ENCODE results near the gene EIF2B1.
"Not testable (repeated sequence)": the region's sequence is repeated elsewhere in the genome, so short reads cannot be mapped to it uniquely, and the experiment has no call there.

Gene EIF2B1

GRCh38 chr12:123617144-123617543 lies 16.3 kb downstream of the EIF2B1 start:
- DNase-seq: no peak

- no peak for DNase-seq
Observed at GRCh38 chr12:123614531-123614930, 19.0 kb downstream of the EIF2B1 start.

DNA sequence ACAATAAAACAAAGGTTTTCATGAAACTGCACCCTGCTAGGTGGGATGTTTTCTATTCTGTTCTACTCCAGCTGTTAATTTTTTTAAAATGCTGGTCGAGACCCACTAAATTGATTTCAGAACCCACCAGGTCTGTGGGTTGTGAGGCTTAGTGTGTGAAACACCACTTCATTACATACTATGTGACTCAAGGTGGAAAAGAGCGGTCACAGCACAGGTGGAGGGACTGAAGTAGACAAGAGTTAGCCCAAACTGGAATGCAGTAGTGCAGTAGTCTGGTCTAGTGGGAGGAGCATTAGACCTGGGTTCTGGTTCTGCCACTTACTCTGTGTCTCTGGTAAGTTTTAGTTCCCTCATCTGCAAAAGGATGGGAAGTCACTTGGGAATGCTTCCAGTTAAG lies 19.4 kb downstream of the EIF2B1 start:
- DNase-seq: no peak

- DNase-seq: no peak
Observed at GRCh38 chr12:123608182-123608581, 25.3 kb downstream of the EIF2B1 start.

DNA sequence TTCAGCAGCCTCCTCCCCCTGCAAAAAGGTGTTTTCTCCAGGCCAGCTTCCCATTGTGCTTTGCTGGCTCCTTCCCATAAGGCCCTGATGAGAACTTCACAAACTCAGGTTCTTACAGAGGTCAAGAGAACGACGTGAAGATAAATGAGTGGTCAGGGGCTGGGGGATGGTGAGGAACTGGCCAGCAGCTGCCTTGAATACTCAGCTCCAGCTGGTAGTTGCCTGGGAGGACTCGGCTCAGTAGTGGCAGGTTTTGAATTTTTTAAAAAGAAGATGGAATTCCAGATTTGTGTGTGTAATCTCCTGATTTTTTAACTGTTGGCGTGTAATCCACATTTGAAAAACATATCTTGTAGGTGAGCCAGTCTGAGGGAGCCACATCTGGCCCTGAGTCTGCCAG lies 25.7 kb downstream of the EIF2B1 start:
- DNase-seq: no peak

GRCh38 chr12:123603495-123603894 lies 30.0 kb downstream of the EIF2B1 start:
- DNase-seq: not testable (repeated sequence)

- no peak for DNase-seq
Observed at GRCh38 chr12:123602651-123603195, 30.8 kb downstream of the EIF2B1 start.

DNA sequence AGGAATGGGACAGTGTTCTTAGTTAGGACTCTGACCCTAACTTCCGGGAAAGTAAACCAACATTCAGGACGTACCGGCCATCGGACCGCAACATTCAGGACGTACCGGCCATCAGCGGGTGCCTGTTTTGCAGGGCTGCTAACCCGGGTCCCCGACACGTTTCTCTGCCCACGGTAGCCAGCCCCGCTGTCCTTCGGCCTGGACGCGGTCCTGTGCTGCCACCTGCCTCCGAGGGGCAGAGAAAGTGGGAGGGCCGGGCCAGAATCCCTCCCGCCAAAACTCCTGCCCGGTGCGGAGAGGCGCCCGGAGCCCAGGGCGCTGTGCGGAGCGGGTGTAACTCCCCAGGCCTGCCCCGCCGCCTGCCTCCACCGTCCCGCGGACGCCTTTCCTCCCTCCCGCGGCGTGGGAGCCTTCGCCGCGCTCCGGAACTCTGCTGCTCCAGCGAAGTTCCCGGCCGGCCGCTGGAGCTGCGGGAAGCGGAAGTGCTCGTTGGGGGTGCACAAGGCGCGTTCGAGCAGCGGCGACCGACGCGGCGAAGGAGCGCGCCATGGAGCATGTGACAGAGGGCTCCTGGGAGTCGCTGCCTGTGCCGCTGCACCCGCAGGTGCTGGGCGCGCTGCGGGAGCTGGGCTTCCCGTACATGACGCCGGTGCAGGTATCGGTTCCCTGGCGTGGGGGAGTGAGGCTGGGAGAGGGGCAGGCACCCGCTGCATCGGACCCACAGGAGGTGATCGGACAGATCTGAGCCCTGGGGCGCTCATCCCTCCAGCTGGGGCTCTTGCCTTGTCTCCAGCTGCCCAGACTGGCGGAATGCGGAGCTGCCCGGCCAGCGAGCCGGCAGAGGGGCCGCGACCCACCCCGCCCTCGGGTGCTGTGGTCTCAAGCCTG lies 31.6 kb downstream of the EIF2B1 start, which contains the start of gene DDX55:
Gene DDX55 (plus strand): TSS at position 498 of the 888 bp plus-strand sequence. CDS start 50 bp downstream, at position 548.
- DNase-seq: peak; percentile 14

GRCh38 chr12:123599721-123600120 lies 33.8 kb downstream of the EIF2B1 start:
- DNase-seq: no peak

DNA sequence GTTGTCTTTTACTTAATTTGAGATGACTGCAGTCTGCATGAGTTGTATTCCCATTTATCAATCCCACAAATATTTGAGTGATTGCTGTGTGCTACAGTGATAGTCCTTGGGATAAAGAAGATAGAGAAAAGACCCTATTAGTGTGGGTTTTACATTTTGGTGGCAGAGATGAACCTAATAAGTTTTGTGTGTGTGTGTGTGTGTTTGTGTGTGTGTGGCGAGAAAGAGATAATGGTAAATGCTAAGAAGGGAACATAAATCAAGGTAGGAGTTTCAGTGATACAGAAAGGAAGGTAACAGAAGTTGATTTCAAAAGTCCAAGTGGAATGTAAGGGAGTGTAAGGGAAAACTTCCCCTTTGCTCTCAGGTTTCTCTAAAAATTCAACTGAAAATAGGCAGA lies 34.2 kb downstream of the EIF2B1 start:
- DNase-seq: no peak

DNA sequence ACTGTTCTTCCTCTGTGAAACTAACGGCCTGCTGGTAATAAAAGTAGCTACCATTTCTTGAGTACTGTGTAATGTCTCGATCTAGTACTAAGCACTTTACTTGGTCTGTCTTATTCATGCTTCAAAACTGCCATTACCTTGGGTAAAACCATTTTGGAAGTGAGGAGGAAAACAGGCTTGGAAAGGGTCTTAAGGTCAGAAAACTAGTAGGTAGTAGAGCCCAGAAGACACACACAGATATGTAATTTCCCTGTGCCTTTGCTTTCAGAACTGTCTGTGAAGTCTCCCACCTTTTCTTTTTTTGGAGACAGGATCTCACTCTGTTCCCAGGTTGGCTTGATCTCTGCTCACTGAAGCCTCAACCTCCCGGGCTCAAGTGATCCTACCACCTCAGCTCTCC lies 35.0 kb downstream of the EIF2B1 start:
- no peak for DNase-seq

GRCh38 chr12:123597100-123597499 lies 36.4 kb downstream of the EIF2B1 start:
- no peak for DNase-seq

DNA sequence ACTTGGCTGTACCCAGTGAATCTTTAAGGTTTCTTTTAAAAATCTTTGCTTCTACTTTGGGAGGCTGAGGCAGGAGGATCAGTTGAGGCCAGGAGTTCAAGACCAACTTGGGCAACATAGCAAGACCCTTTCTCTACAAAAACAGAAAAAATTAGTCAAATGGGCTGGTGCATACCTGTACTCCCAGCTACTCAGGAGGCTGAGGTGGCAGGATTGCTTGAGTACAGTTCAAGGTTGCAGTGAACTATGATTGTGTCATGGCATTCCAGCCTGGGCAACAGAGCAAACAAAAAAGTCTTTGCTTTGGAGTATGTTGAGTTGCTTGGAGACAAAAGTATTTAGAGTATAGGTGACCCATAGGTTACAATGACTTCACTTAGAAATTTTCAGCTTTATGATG lies 37.8 kb downstream of the EIF2B1 start:
- no peak for DNase-seq

DNA sequence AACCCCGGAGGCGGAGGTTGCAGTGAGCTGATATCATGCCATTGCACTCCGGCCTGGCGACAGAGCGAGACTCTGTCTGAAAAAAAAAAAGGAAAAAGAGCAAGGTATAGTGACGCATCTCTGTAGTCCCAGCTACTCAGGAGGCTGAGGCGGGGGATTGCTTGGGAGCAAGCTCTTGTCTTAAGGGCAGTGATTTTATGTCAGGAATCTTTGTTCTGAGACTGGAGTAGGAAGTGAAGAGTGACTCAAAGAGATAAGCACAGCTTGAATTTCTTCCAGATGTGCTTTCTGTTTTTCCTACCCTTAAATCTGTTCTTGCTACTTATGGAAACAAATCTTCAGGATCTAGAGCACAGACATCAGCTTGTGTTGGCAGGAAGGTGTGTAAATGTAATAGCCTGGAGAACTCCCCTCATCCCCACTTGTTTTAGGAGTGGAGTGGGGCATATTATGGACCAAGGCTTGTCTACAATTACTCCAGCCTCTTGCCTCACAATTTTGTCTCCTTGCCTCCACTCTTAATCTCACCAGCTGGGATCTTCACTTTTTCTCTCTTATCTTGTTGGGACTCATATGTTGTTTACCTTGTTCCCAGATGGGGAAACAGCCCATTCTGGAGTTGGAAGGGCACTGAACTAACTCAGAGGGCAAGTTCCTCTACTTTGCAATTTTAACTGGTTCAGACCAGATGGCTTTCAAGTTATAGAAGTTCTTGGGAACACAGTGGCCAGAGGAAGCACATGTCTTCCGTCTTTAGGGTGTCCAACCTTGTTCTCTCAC lies 41.6 kb downstream of the EIF2B1 start:
- no peak for DNase-seq

GRCh38 chr12:123580772-123581171 lies 52.7 kb downstream of the EIF2B1 start:
- no peak for DNase-seq

DNA sequence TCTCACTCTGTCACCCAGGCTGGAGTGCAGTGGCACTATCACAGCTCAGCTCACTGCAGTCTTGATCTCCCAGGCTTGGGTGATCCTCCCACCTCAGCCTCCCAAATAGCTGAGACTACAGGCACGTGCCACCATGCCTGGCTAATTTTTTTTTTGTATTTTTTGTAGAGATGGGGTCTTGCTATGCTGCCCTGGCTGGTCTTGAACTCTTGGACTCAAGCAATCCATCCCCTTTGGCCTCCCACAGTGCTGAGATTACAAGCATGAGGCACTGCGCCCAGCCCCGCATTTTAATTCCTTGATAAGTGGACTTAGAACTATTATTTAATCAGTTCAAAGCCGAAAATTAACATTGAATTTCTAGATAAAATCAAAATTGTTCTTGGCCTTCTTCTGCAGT lies 54.7 kb downstream of the EIF2B1 start:
- not testable (repeated sequence) for DNase-seq

DNA sequence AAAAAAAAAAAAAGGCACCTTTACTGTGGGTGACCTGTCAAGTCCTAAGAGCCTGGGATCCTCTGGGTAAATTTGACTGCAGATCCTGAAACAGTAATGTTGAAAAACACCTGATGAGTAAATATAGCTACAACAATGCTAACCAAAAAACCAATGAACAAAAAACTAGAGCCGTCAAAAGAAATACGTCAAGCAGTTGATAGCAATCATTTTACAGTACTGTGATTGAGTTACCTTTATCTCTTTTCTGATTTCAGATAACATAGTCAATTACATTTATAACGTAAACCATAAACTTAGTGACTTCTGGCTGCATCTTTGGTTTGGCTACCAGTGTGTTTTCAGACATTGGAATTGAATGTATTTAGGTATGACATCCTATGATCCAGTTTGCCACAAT lies 55.2 kb downstream of the EIF2B1 start:
- DNase-seq: no peak

- no peak for DNase-seq
Observed at GRCh38 chr12:123576611-123577010, 56.9 kb downstream of the EIF2B1 start.

GRCh38 chr12:123573870-123574269 lies 59.6 kb downstream of the EIF2B1 start:
- DNase-seq: no peak

DNA sequence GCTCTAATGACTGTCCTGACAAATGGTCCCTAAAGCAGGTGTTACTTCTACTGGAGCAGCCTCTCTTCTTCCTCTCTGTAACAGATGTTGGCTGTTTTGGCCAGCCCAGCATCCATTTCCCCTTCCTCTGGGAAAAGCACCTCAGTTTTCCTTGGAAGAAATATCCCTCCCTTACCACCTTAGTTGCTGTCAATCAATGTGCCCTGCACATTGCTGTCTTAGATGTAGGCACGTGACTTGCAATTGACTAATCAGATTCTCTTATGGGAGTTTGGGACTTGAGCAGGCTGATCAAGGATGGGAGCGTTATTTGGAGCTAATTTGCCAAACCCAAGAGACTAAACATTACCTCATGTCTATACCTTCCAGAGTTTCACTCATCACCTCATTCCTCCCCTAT lies 61.1 kb downstream of the EIF2B1 start:
- no peak for DNase-seq

DNA sequence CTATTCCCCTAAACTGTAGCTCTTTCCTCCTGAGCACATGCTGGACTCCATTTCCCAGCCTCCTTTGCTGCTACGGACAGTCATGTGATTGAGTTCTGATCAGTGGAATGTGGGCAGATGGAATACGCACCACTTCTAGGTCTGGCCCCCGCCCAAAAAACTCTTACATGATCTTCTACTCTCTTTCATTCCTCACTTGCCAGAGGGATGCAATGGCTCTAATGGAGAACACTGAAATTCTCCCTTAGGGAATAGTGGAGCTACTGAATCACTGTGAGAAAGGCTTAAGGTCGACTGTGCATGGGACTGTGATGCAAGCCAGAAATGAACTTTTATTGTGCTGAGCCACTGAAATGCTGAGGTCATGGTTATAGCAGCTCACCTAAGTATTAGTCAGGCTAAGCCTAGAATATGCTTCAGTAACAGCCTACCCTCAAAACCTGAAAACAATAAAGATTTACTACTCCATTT lies 62.1 kb downstream of the EIF2B1 start:
- DNase-seq: no peak

Data from NCI-H187 treated with DMSO at 0.1 percent for 48 hours (cell line).